HepG2 (cell line): ENCODE results near the gene MAP1B. TPM values are rescaled to one million over a fixed set of nuclear protein-coding genes. Genes with fewer than 3 reads are reported as not detected.

Experiments
- BORCS8-MEF2B ChIP-seq: sonication (generic); formaldehyde crosslinking; IDR thresholded peaks from 2 replicates; pipeline ENCODE4 v1.8.0; 2022; ENCODE audit warnings: mild to moderate bottlenecking, missing genetic modification reagents
- HNF4G ChIP-seq, 2 experiments: sonication (generic) in 1 of 2; formaldehyde crosslinking in 1 of 2; IDR thresholded peaks; 2 replicates each; pipeline versions ENCODE4 v1.4.0 to v1.6.1; 2011 to 2020; ENCODE audit warnings: borderline replicate concordance in 2 of 2, low read depth in 2 of 2, mild to moderate bottlenecking in 2 of 2, low read length in 1 of 2, missing genetic modification reagents in 1 of 2, moderate library complexity in 1 of 2
- MAF1 ChIP-seq: sonication (generic); formaldehyde crosslinking; IDR thresholded peaks from 2 replicates; pipeline ENCODE4 v1.5.0; 2020; ENCODE audit warnings: missing genetic modification reagents, borderline replicate concordance
- MYC ChIP-seq: sonication (generic); formaldehyde crosslinking; IDR thresholded peaks from 2 replicates; pipeline ENCODE4 v1.9.0; 2021; ENCODE audit warnings: missing genetic modification reagents, borderline replicate concordance
- MYNN ChIP-seq: sonication (generic); formaldehyde crosslinking; IDR thresholded peaks from 2 replicates; pipeline ENCODE4 v1.4.0; 2020; ENCODE audit warnings: mild to moderate bottlenecking, low read depth, missing genetic modification reagents
- ZFP36L2 ChIP-seq: sonication (generic); formaldehyde crosslinking; IDR thresholded peaks from 2 replicates; pipeline ENCODE4 v1.4.0; 2020; ENCODE audit warnings: missing genetic modification reagents
- ZNF451 ChIP-seq: sonication (generic); formaldehyde crosslinking; IDR thresholded peaks from 2 replicates; pipeline ENCODE4 v1.5.0; 2020; ENCODE audit warnings: mild to moderate bottlenecking, missing genetic modification reagents
- ZNF557 ChIP-seq: sonication (generic); formaldehyde crosslinking; IDR thresholded peaks from 2 replicates; pipeline ENCODE4 v1.4.0; 2020; ENCODE audit warnings: missing genetic modification reagents
- ZNF766 ChIP-seq: sonication (generic); formaldehyde crosslinking; IDR thresholded peaks from 2 replicates; pipeline ENCODE4 v1.5.0; 2020; ENCODE audit warnings: missing genetic modification reagents, borderline replicate concordance
- polyA plus RNA-seq, 8 experiments: library from polyadenylated mRNA; depleted of rRNA in 3 of 8; stranded (reverse) in 7 of 8; unstranded in 1 of 8; fragments of >200 nt; fragmentation: Illumina TruSeq in 4 of 8; extraction: Trizol in 4 of 8; gene quantifications; 2 replicates each; pipeline versions ENCODE4 v1.2.1 to v1.2.3, GENCODE V29; 2011 to 2016; ENCODE audit warnings: low read depth in 4 of 8, missing spikeins in 1 of 8, mixed read lengths in 1 of 8; ENCODE audit not compliant: insufficient read depth in 1 of 8
- total RNA-seq, 5 experiments: library from RNA; depleted of rRNA; stranded (reverse); fragments of >200 nt; fragmentation: Illumina TruSeq; extraction: Trizol; gene quantifications; 2 replicates each; pipeline ENCODE4 v1.2.3, GENCODE V29; 2016; ENCODE audit warnings: low read depth in 1 of 5
- TF ChIP-seq, protein P1 (sequence below): sonication (generic); formaldehyde crosslinking; IDR thresholded peaks from 2 replicates; pipeline ENCODE4 v1.4.0; 2020; ENCODE audit warnings: mild to moderate bottlenecking, missing genetic modification reagents
- TF ChIP-seq, protein P2 (sequence below), 2 experiments: fragments of 450-650 bp in 1 of 2; sonication (generic) in 1 of 2; formaldehyde crosslinking in 1 of 2; IDR thresholded peaks; 2 replicates each; pipeline versions ENCODE4 v1.6.1 to v1.8.0; 2016 to 2022; ENCODE audit warnings: antibody characterized with exemption in 1 of 2, mild to moderate bottlenecking in 1 of 2, missing genetic modification reagents in 1 of 2
- TF ChIP-seq, protein P3 (sequence below): sonication (generic); formaldehyde crosslinking; IDR thresholded peaks from 2 replicates; pipeline ENCODE4 v1.4.0; 2020; ENCODE audit warnings: missing genetic modification reagents, mild to moderate bottlenecking, borderline replicate concordance

Gene MAP1B
- total and polyA plus RNA-seq, 2 of the 13 experiments (the other 11 are each of a cell fraction or from before 2014, with no cell fraction given): 3.3 to 6.2 TPM

DNA sequence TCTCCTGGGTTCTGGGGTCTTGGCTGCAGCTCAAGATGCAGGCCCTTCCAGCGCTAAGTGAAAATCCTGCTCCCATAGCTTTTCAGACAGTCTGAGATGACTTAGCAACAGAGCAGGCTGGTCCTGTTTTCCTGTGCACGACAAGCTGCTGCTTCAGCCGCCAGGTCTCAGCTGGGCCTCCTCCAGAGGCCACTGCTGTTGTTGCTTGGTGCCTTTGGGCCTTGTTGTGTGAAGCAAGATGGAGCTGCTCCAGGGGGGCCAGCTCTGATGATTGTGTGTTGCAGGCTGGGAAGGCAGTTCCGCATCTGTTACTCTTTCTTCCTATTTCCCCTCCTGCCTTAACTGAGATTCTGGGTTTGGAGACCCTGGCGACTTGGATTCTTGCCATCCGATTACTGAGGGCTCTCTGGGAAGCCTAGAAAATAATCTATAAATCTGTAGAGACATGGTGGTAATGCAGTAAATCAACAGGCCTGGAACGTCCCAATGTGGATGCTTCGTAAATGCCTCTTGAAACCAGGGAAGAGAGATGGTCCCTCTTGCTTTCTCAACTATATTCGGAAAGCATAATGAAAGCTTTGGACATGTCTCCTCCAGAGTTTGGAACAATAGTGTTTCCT lies 3.2 kb downstream of the MAP1B start (continued):
- TF ChIP-seq, protein P1, sequence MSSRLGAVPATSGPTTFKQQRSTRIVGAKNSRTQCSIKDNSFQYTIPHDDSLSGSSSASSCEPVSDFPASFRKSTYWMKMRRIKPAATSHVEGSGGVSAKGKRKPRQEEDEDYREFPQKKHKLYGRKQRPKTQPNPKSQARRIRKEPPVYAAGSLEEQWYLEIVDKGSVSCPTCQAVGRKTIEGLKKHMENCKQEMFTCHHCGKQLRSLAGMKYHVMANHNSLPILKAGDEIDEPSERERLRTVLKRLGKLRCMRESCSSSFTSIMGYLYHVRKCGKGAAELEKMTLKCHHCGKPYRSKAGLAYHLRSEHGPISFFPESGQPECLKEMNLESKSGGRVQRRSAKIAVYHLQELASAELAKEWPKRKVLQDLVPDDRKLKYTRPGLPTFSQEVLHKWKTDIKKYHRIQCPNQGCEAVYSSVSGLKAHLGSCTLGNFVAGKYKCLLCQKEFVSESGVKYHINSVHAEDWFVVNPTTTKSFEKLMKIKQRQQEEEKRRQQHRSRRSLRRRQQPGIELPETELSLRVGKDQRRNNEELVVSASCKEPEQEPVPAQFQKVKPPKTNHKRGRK (CRISPR knock-in tag): no peak
- TF ChIP-seq ZNF451 (CRISPR knock-in tag): no peak
- TF ChIP-seq HNF4G (IDR thresholded peaks at IDR 0.05; ENCODE audit: borderline replicate concordance, low read depth, low read length): no peak
- TF ChIP-seq HNF4G (CRISPR knock-in tag; IDR thresholded peaks at IDR 0.05; ENCODE audit: borderline replicate concordance, low read depth): no peak
- TF ChIP-seq ZNF766 (CRISPR knock-in tag): no peak
- no peak for TF ChIP-seq MYNN (CRISPR knock-in tag)
- TF ChIP-seq MYC (CRISPR knock-in tag): no peak
- no peak for TF ChIP-seq MAF1 (CRISPR knock-in tag)
- TF ChIP-seq ZFP36L2 (CRISPR knock-in tag): no peak
- TF ChIP-seq, protein P2, sequence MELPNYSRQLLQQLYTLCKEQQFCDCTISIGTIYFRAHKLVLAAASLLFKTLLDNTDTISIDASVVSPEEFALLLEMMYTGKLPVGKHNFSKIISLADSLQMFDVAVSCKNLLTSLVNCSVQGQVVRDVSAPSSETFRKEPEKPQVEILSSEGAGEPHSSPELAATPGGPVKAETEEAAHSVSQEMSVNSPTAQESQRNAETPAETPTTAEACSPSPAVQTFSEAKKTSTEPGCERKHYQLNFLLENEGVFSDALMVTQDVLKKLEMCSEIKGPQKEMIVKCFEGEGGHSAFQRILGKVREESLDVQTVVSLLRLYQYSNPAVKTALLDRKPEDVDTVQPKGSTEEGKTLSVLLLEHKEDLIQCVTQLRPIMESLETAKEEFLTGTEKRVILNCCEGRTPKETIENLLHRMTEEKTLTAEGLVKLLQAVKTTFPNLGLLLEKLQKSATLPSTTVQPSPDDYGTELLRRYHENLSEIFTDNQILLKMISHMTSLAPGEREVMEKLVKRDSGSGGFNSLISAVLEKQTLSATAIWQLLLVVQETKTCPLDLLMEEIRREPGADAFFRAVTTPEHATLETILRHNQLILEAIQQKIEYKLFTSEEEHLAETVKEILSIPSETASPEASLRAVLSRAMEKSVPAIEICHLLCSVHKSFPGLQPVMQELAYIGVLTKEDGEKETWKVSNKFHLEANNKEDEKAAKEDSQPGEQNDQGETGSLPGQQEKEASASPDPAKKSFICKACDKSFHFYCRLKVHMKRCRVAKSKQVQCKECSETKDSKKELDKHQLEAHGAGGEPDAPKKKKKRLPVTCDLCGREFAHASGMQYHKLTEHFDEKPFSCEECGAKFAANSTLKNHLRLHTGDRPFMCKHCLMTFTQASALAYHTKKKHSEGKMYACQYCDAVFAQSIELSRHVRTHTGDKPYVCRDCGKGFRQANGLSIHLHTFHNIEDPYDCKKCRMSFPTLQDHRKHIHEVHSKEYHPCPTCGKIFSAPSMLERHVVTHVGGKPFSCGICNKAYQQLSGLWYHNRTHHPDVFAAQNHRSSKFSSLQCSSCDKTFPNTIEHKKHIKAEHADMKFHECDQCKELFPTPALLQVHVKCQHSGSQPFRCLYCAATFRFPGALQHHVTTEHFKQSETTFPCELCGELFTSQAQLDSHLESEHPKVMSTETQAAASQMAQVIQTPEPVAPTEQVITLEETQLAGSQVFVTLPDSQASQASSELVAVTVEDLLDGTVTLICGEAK (IDR thresholded peaks at IDR 0.05): no peak
- TF ChIP-seq, protein P2 (CRISPR knock-in tag; IDR thresholded peaks at IDR 0.05): no peak
- no peak for TF ChIP-seq BORCS8-MEF2B (CRISPR knock-in tag)
- TF ChIP-seq, protein P3, sequence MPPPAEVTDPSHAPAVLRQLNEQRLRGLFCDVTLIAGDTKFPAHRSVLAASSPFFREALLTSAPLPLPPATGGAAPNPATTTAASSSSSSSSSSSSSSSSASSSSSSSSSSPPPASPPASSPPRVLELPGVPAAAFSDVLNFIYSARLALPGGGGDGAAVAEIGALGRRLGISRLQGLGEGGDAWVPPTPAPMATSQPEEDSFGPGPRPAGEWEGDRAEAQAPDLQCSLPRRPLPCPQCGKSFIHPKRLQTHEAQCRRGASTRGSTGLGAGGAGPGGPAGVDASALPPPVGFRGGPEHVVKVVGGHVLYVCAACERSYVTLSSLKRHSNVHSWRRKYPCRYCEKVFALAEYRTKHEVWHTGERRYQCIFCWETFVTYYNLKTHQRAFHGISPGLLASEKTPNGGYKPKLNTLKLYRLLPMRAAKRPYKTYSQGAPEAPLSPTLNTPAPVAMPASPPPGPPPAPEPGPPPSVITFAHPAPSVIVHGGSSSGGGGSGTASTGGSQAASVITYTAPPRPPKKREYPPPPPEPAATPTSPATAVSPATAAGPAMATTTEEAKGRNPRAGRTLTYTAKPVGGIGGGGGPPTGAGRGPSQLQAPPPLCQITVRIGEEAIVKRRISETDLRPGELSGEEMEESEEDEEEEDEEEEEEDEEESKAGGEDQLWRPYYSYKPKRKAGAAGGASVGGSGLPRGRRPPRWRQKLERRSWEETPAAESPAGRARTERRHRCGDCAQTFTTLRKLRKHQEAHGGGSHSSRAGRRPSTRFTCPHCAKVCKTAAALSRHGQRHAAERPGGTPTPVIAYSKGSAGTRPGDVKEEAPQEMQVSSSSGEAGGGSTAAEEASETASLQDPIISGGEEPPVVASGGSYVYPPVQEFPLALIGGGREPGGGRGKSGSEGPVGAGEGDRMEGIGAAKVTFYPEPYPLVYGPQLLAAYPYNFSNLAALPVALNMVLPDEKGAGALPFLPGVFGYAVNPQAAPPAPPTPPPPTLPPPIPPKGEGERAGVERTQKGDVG (CRISPR knock-in tag): no peak
- no peak for TF ChIP-seq ZNF557
